Posterior cingulate gyrus (tissue), 11 donors: Measurements from ENCODE around the gene CCDC88C.
"Not testable (repeated sequence)": the region's sequence is repeated elsewhere in the genome, so short reads cannot be mapped to it uniquely, and the experiment has no call there.

Source experiments
- DNase-seq, 10 donors: peaks; one replicate each; pipeline versions ENCODE4 v3.0.0 to v3.0.0-alpha.2; 2020 to 2021; ENCODE audit warnings: mixed read lengths in 3 of 10
- intact Hi-C: fragments of 100-400 bp; cut with DNase I; formaldehyde crosslinking; loops from one replicate; pipeline ENCODE4 v1.15.1; 2023

Gene CCDC88C

GRCh38 chr14:91281346-91281745 is 136.3 kb downstream of the CCDC88C start:
- intact Hi-C loops: no loop called here
- DNase-seq: peak in 1 of 10 donors; percentile 37

- DNase-seq: peak in 1 of 10 donors; percentile 58
- intact Hi-C loops: no loop called here
These were observed 137.5 kb downstream of the CCDC88C start for GRCh38 chr14:91280129-91280528.

GRCh38 chr14:91279354-91279753 is 138.3 kb downstream of the CCDC88C start:
- peak in 1 of 10 donors; percentile 53 for DNase-seq
- intact Hi-C loops: no loop called here

GRCh38 chr14:91278383-91278715 is 139.3 kb downstream of the CCDC88C start:
- intact Hi-C loops: no loop called here
- peak in 1 of 10 donors; percentile 14 for DNase-seq

- peak in 2 of 10 donors; percentile 72 to 73 for DNase-seq
- intact Hi-C loops: no loop called here
These were observed 139.9 kb downstream of the CCDC88C start for GRCh38 chr14:91277546-91278382.

- intact Hi-C loops: no loop called here
These were observed 142.8 kb downstream of the CCDC88C start for GRCh38 chr14:91274796-91275195.

GRCh38 chr14:91273885-91274273 is 143.7 kb downstream of the CCDC88C start:
- DNase-seq: peak in 2 of 10 donors; percentile 31 to 43
- intact Hi-C loops: no loop called here

More at GRCh38 chr14:91274796-91275195, 142.8 kb downstream of the CCDC88C start:
- peak in 3 of 10 donors; percentile 16 to 49 (median 39) for DNase-seq

GRCh38 chr14:91273273-91273884 is 144.2 kb downstream of the CCDC88C start:
- intact Hi-C loops: no loop called here
- DNase-seq: peak in 2 of 10 donors; percentile 54 to 80

- peak in 2 of 10 donors; percentile 78 to 82 for DNase-seq
- intact Hi-C loops: no loop called here
These were observed 145.0 kb downstream of the CCDC88C start for GRCh38 chr14:91272341-91273272.

- peak in 1 of 10 donors; percentile 76 for DNase-seq
- intact Hi-C loops: no loop called here
These were observed 146.0 kb downstream of the CCDC88C start for GRCh38 chr14:91271639-91272038.

GRCh38 chr14:91270619-91271018 is 147.0 kb downstream of the CCDC88C start:
- intact Hi-C loops: no loop called here
- DNase-seq: peak in 1 of 10 donors; percentile 1

GRCh38 chr14:91270188-91270587 is 147.4 kb downstream of the CCDC88C start:
- peak in 1 of 10 donors; percentile 6 for DNase-seq
- intact Hi-C loops: no loop called here

- peak in 1 of 10 donors; percentile 87 for DNase-seq
- intact Hi-C loops: no loop called here
These were observed 148.3 kb downstream of the CCDC88C start for GRCh38 chr14:91269076-91269991.

- intact Hi-C loops: no loop called here
These were observed 149.6 kb downstream of the CCDC88C start for GRCh38 chr14:91267965-91268437.

GRCh38 chr14:91266276-91266675 is 151.3 kb downstream of the CCDC88C start:
- intact Hi-C loops: not testable (repeated sequence)
- peak in 2 of 10 donors; percentile 52 to 72 for DNase-seq

More at GRCh38 chr14:91267965-91268437, 149.6 kb downstream of the CCDC88C start:
- DNase-seq: peak in 1 of 10 donors; percentile 3

- intact Hi-C loops: no loop called here
- peak in 1 of 10 donors; percentile 12 for DNase-seq
These were observed 152.2 kb downstream of the CCDC88C start for GRCh38 chr14:91265404-91265803.

- peak in 1 of 10 donors; percentile 84 for DNase-seq
- intact Hi-C loops: no loop called here
These were observed 153.2 kb downstream of the CCDC88C start for GRCh38 chr14:91264151-91265150.

GRCh38 chr14:91263329-91263728 is 154.3 kb downstream of the CCDC88C start:
- DNase-seq: peak in 2 of 10 donors; percentile 9 to 16
- intact Hi-C loops: no loop called here
